ENCODE results near the gene PHF5A.

GRCh38 chr22:41435560-41435959 is 32.9 kb downstream of the PHF5A start:
- TF ChIP-seq POLR2AphosphoS5 (IDR thresholded peaks at IDR 0.05) = no peak
- no peak for TF ChIP-seq CTCF (IDR thresholded peaks at IDR 0.05)
- no peak for TF ChIP-seq POLR2A (IDR thresholded peaks at IDR 0.05)

Measured in breast epithelium (tissue), 3 donors.